GM19324 (cell line): Measurements from ENCODE around the gene GPSM1.
"Not testable (repeated sequence)": the region's sequence is repeated elsewhere in the genome, so short reads cannot be mapped to it uniquely, and the experiment has no call there.

ENCODE experiments used
- ATAC-seq: cut with Tn5 transposase; IDR thresholded peaks from one replicate; pipeline ENCODE4 v1.9.1; 2021; ENCODE audit warnings: mild to moderate bottlenecking, moderate library complexity; ENCODE audit not compliant: unreplicated experiment, low FRiP score

Gene GPSM1

GRCh38 chr9:136314944-136315343 is 12.4 kb upstream of the GPSM1 start:
- ATAC-seq: no peak

GRCh38 chr9:136316271-136316751 is 11.0 kb upstream of the GPSM1 start:
- ATAC-seq: no peak

- ATAC-seq: no peak
These were observed 10.3 kb upstream of the GPSM1 start for GRCh38 chr9:136316896-136317676.

- no peak for ATAC-seq
These were observed 9.6 kb upstream of the GPSM1 start for GRCh38 chr9:136317695-136318094.

GRCh38 chr9:136318111-136318775 is 9.1 kb upstream of the GPSM1 start:
- ATAC-seq: no peak

- ATAC-seq: no peak
These were observed 8.5 kb upstream of the GPSM1 start for GRCh38 chr9:136318776-136319241.

GRCh38 chr9:136319244-136319643 is 8.1 kb upstream of the GPSM1 start:
- ATAC-seq: not testable (repeated sequence)

- not testable (repeated sequence) for ATAC-seq
These were observed 7.4 kb upstream of the GPSM1 start for GRCh38 chr9:136319955-136320354.

GRCh38 chr9:136320972-136321371 is 6.4 kb upstream of the GPSM1 start:
- ATAC-seq: not testable (repeated sequence)

- no peak for ATAC-seq
These were observed 5.8 kb upstream of the GPSM1 start for GRCh38 chr9:136321561-136321960.

- ATAC-seq: no peak
These were observed 4.5 kb upstream of the GPSM1 start for GRCh38 chr9:136322756-136323330.

GRCh38 chr9:136323371-136323789 is 4.0 kb upstream of the GPSM1 start:
- no peak for ATAC-seq

- no peak for ATAC-seq
These were observed 2.6 kb upstream of the GPSM1 start for GRCh38 chr9:136324501-136325300.

GRCh38 chr9:136325358-136325757 is 2.0 kb upstream of the GPSM1 start:
- no peak for ATAC-seq

- no peak for ATAC-seq
These were observed 1.1 kb upstream of the GPSM1 start for GRCh38 chr9:136326061-136326760.

- ATAC-seq: no peak
These were observed 507 bp upstream of the GPSM1 start for GRCh38 chr9:136326761-136327303.

- no peak for ATAC-seq
These were observed 777 bp downstream of the GPSM1 start for GRCh38 chr9:136328011-136328621.

GRCh38 chr9:136328622-136329041 is 1.3 kb downstream of the GPSM1 start:
- ATAC-seq: no peak

- ATAC-seq: no peak
These were observed 1.9 kb downstream of the GPSM1 start for GRCh38 chr9:136329211-136329627.
